OCI-LY3 (cell line): ENCODE data around the gene TRIO.

Experiments
- H2AFZ ChIP-seq: fragments of 200-600, 300-600 bp; shearing (Covaris generic); 2 replicates; pipeline ENCODE4 v1.6.0; 2014; ENCODE audit warnings: antibody characterized with exemption, low read depth, low read length
- H3K27ac ChIP-seq: fragments of 200-600, 300-600 bp; sonication (generic); 2 replicates; pipeline ENCODE4 v1.5.1; 2014; ENCODE audit warnings: mild to moderate bottlenecking, low read length, moderate library complexity, mixed read lengths
- H3K27me3 ChIP-seq: fragments of 200-600, 300-600 bp; sonication (generic); 2 replicates; pipeline ENCODE4 v1.6.1; 2014; ENCODE audit warnings: low read depth, low read length, mixed read lengths
- H3K36me3 ChIP-seq: fragments of 200-600, 300-600 bp; sonication (generic); replicated peaks from 2 replicates; pipeline ENCODE3; 2014; ENCODE audit warnings: low read depth, low read length, mixed read lengths
- H3K4me1 ChIP-seq: fragments of 300-600, 200-600 bp; sonication (generic); 2 replicates; pipeline ENCODE4 v1.6.1; 2014; ENCODE audit warnings: low read length, mixed read lengths
- H3K4me2 ChIP-seq: fragments of 200-600, 300-600 bp; sonication (generic); 2 replicates; pipeline ENCODE4 v1.6.1; 2014; ENCODE audit warnings: low read length, mixed read lengths
- H3K4me3 ChIP-seq: fragments of 300-600, 200-600 bp; sonication (generic); 2 replicates; pipeline ENCODE4 v1.5.1; 2014; ENCODE audit warnings: antibody characterized with exemption, mild to moderate bottlenecking, low read length, moderate library complexity
- H3K79me2 ChIP-seq: fragments of 300-600, 200-600 bp; shearing (Covaris generic); 2 replicates; pipeline ENCODE4 v1.6.1; 2014; ENCODE audit warnings: mild to moderate bottlenecking, low read length, mixed read lengths
- H3K9ac ChIP-seq: fragments of 300-600, 200-600 bp; shearing (Covaris generic); 2 replicates; pipeline ENCODE4 v1.6.0; 2014; ENCODE audit warnings: mild to moderate bottlenecking, low read length, moderate library complexity
- H3K9me3 ChIP-seq: fragments of 200-600, 300-600 bp; shearing (Covaris generic); 2 replicates; pipeline ENCODE4 v1.6.1; 2014; ENCODE audit warnings: low read length, mixed read lengths; ENCODE audit not compliant: insufficient read depth
- H4K20me1 ChIP-seq: fragments of 200-600, 300-600 bp; sonication (generic); 2 replicates; pipeline ENCODE4 v1.6.1; 2016; ENCODE audit warnings: low read length, mixed read lengths; ENCODE audit not compliant: insufficient read depth
- EZH2phosphoT487 ChIP-seq: fragments of 200-600 bp; shearing (Covaris generic); IDR thresholded peaks from 2 replicates; pipeline ENCODE4 v1.6.1; 2018; ENCODE audit warnings: antibody characterized with exemption, mixed run types, low read depth
- TF ChIP-seq, protein P1 (sequence below): fragments of 200-600, 300-600 bp; sonication (generic); IDR thresholded peaks from 2 replicates; pipeline ENCODE4 v1.5.1; 2014; ENCODE audit warnings: antibody characterized with exemption, low read length, low read depth

The TRIO gene

GRCh38 chr5:14173377-14174229 lies 30.5 kb downstream of the TRIO start:
- Histone ChIP-seq H3K4me1 (no peaks in the 10 kb centered on the region), H2AFZ (no peak overlapping the region), H4K20me1 (no peaks in the 10 kb centered on the region), H3K27me3 (no peaks in the 10 kb centered on the region), H3K4me2 (peak overlapping the region; percentile 14; the same call in 1 of the 2 replicates), H3K36me3 (no peaks in the 10 kb centered on the region), H3K79me2 (no peaks in the 10 kb centered on the region), H3K9me3 (no peaks in the 10 kb centered on the region), H3K27ac (no peak overlapping the region), H3K9ac (no peak overlapping the region), H3K4me3 (no peak overlapping the region)
- TF ChIP-seq, protein P1, sequence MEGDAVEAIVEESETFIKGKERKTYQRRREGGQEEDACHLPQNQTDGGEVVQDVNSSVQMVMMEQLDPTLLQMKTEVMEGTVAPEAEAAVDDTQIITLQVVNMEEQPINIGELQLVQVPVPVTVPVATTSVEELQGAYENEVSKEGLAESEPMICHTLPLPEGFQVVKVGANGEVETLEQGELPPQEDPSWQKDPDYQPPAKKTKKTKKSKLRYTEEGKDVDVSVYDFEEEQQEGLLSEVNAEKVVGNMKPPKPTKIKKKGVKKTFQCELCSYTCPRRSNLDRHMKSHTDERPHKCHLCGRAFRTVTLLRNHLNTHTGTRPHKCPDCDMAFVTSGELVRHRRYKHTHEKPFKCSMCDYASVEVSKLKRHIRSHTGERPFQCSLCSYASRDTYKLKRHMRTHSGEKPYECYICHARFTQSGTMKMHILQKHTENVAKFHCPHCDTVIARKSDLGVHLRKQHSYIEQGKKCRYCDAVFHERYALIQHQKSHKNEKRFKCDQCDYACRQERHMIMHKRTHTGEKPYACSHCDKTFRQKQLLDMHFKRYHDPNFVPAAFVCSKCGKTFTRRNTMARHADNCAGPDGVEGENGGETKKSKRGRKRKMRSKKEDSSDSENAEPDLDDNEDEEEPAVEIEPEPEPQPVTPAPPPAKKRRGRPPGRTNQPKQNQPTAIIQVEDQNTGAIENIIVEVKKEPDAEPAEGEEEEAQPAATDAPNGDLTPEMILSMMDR: no peak
- TF ChIP-seq EZH2phosphoT487: no peak

DNA sequence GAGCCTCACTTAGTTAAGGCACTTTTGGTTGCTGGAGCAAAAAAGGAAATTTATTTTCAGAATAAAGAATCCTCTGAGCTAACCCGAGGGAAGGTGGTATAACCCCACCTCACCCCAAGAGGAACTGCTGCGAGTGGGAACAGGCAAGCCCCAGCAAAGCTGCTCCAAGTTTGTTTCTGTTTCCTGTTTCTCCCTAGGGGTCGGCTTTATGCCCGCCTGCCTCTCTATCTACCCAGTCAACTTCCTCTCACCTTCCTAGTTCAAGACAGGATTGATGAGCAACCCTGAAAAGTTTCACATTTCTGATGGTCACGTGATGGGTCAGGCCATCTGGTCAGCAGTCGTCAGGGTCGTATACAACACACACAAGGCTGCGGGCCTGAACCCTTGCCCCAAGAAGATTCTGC lies 31.1 kb downstream of the TRIO start:
- Histone ChIP-seq H3K79me2 (no peaks in the 10 kb centered on the region), H3K4me2 (peak overlapping the region; percentile 14; the same call in 1 of the 2 replicates), H3K9me3 (no peaks in the 10 kb centered on the region), H3K4me1 (no peaks in the 10 kb centered on the region), H3K27me3 (no peaks in the 10 kb centered on the region), H2AFZ (no peak overlapping the region), H3K9ac (no peak overlapping the region), H4K20me1 (no peaks in the 10 kb centered on the region), H3K27ac (no peak overlapping the region), H3K4me3 (no peak overlapping the region), H3K36me3 (no peaks in the 10 kb centered on the region)
- TF ChIP-seq EZH2phosphoT487: no peak
- TF ChIP-seq, protein P1: no peak

DNA sequence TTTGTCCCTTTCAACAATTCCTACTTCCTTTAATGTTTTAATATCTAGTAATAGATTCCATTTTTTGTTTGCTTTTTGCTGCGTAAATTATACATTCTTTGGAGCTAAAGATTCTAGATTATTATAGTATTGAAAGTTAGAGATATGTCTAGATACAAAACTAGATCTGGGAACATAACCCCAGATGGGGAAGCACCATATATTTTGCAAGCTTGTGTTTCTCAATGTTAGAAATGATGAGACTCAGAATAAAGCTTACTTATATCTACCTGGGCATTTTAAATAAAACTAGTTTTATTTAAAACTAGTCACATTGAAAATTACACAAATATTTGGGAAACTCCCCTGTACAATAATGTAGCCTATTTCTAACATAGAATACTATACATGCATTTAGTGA lies 32.2 kb downstream of the TRIO start:
- H2AFZ ChIP-seq: no peak overlapping the region
- no peak overlapping the region for H3K4me2 ChIP-seq
- no peak overlapping the region for H3K4me3 ChIP-seq
- no peaks in the 10 kb centered on the region for H3K27me3 ChIP-seq
- no peaks in the 10 kb centered on the region for H3K36me3 ChIP-seq
- TF ChIP-seq EZH2phosphoT487: no peak
- TF ChIP-seq, protein P1: no peak
- no peaks in the 10 kb centered on the region for H3K79me2 ChIP-seq
- no peak overlapping the region for H3K27ac ChIP-seq
- H3K4me1 ChIP-seq: no peaks in the 10 kb centered on the region
- H3K9ac ChIP-seq: no peak overlapping the region
- H4K20me1 ChIP-seq: no peaks in the 10 kb centered on the region
- no peaks in the 10 kb centered on the region for H3K9me3 ChIP-seq

GRCh38 chr5:14176888-14177287 lies 33.7 kb downstream of the TRIO start:
- Histone ChIP-seq H3K4me2 (no peak overlapping the region), H3K36me3 (no peaks in the 10 kb centered on the region), H3K79me2 (no peaks in the 10 kb centered on the region), H3K27me3 (no peaks in the 10 kb centered on the region), H3K27ac (no peak overlapping the region), H3K4me1 (no peaks in the 10 kb centered on the region), H3K9me3 (no peaks in the 10 kb centered on the region), H4K20me1 (no peaks in the 10 kb centered on the region), H3K9ac (no peak overlapping the region), H2AFZ (no peak overlapping the region), H3K4me3 (no peak overlapping the region)
- TF ChIP-seq, protein P1: no peak
- no peak for TF ChIP-seq EZH2phosphoT487
